ENCODE measurements around the gene FBP1. TPM values are rescaled to one million over a fixed set of nuclear protein-coding genes. Genes with fewer than 3 reads are reported as not detected.
A peak's percentile ranks its signal among the peaks of the same experiment; 100 is the strongest.

The FBP1 gene
- total and polyA plus RNA-seq, 9 donors: 0.51 to 10.4 (median 0.79) TPM

DNA sequence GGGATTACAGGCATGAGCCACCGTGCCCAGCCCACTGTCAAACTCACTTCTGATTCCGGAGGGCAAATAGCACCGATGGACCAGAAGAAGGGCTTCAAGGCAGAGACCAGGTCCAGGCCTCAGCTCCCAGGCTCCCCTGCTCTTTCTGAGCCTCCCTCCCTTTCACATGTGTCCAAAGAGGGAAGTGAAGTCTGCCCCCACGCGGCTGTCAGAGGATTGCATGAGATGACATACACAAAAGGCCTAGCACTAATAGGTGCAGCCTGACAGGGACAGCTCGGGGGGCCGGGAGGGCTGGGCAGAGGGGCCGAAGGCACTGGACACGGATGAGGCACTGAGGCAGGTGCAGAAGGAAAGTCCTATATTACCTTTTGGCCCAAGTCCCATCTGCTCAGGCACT lies 16.1 kb downstream of the FBP1 start:
- Histone ChIP-seq H3K36me3 (ENCODE audit: control insufficient read depth, insufficient read depth, low read length) (no peaks in the 10 kb centered on the region), H3K9me3 (replicated peaks; ENCODE audit: control insufficient read depth, low read depth, low read length) (no peaks in the 10 kb centered on the region), H3K27me3 (ENCODE audit: control insufficient read depth, insufficient read depth, low read length) (no peaks in the 10 kb centered on the region), H3K4me3 (ENCODE audit: low read length) (no peak overlapping the region), H3K4me1 (ENCODE audit: control insufficient read depth, insufficient read depth, low read length) (peaks cover 12% of the 10 kb centered on the region), H3K27ac (ENCODE audit: low read length) (no peak overlapping the region)
- peak; percentile 27 for DNase-seq
- WGBS (ENCODE audit: insufficient coverage): 53% methylated on average over 7 of the region's 9 CpGs

- no peaks in the 10 kb centered on the region for H3K9me3 ChIP-seq (replicated peaks; ENCODE audit: control insufficient read depth, low read depth, low read length)
- H3K4me1 ChIP-seq (ENCODE audit: control insufficient read depth, insufficient read depth, low read length): peaks cover 12% of the 10 kb centered on the region
- H3K36me3 ChIP-seq (ENCODE audit: control insufficient read depth, insufficient read depth, low read length): no peaks in the 10 kb centered on the region
- no peak overlapping the region for H3K4me3 ChIP-seq (ENCODE audit: low read length)
- H3K27ac ChIP-seq (ENCODE audit: low read length): no peak overlapping the region
- peak; percentile 56 for DNase-seq
- WGBS (ENCODE audit: insufficient coverage): 76% methylated on average over 17 of the region's 19 CpGs
- no peaks in the 10 kb centered on the region for H3K27me3 ChIP-seq (ENCODE audit: control insufficient read depth, insufficient read depth, low read length)
Measured at GRCh38 chr9:94622087-94622800, 17.1 kb downstream of the FBP1 start.

DNA sequence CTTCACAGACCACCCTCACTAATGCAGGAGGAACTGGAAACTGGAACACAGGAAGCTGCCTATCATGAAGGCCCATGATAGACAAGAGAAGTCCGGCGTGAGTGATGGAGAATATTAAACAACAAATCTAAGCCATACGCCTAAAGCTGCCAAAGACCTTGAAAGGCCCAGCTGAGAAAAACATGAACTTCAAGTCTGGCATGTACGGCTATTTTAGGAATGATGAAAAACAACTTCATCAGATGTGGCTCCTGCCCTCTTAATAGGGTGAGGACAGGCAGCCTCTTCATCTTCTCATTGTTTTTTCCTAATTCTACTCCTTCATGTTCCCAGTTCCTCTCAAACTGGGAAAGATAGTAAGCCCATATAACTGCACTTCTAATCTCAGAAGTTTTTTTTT lies 20.3 kb downstream of the FBP1 start:
- Histone ChIP-seq H3K4me1 (ENCODE audit: control insufficient read depth, insufficient read depth, low read length) (peaks cover 12% of the 10 kb centered on the region), H3K36me3 (ENCODE audit: control insufficient read depth, insufficient read depth, low read length) (no peaks in the 10 kb centered on the region), H3K4me3 (ENCODE audit: low read length) (no peak overlapping the region), H3K27ac (ENCODE audit: low read length) (no peak overlapping the region), H3K9me3 (replicated peaks; ENCODE audit: control insufficient read depth, low read depth, low read length) (no peaks in the 10 kb centered on the region), H3K27me3 (ENCODE audit: control insufficient read depth, insufficient read depth, low read length) (no peaks in the 10 kb centered on the region)
- no CpG with 5 or more reads among the region's 4 CpGs for WGBS (ENCODE audit: insufficient coverage)
- no peak for DNase-seq

GRCh38 chr9:94613003-94613402 lies 26.3 kb downstream of the FBP1 start:
- Histone ChIP-seq H3K9me3 (replicated peaks; ENCODE audit: control insufficient read depth, low read depth, low read length) (no peaks in the 10 kb centered on the region), H3K27ac (ENCODE audit: low read length) (no peak overlapping the region), H3K4me3 (ENCODE audit: low read length) (no peak overlapping the region), H3K36me3 (ENCODE audit: control insufficient read depth, insufficient read depth, low read length) (no peaks in the 10 kb centered on the region), H3K4me1 (ENCODE audit: control insufficient read depth, insufficient read depth, low read length) (peaks cover 9% of the 10 kb centered on the region), H3K27me3 (ENCODE audit: control insufficient read depth, insufficient read depth, low read length) (no peaks in the 10 kb centered on the region)
- no peak for DNase-seq
- no CpG with 5 or more reads among the region's 3 CpGs for WGBS (ENCODE audit: insufficient coverage)

DNA sequence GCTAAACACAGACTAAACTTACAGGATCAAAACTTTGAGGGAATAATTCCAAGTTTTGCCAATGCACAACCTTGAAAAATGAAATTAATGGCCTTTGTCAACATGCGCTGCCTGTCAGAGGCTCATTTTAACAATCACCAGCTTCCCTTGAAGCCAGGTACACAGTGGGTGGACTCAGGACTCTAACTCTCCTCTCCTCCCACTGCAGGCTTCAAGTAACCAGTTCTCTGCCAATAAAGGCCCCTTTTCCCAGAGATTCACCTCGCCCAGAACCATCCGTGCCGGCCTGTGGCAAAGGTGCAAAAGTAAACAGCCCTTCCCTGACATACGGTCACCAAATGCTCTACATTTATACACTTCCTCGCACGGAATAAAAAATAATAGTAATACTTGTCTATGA lies 27.2 kb downstream of the FBP1 start:
- H3K27me3 ChIP-seq (ENCODE audit: control insufficient read depth, insufficient read depth, low read length): no peaks in the 10 kb centered on the region
- H3K9me3 ChIP-seq (replicated peaks; ENCODE audit: control insufficient read depth, low read depth, low read length): no peaks in the 10 kb centered on the region
- H3K4me3 ChIP-seq (ENCODE audit: low read length): no peak overlapping the region
- peaks cover 9% of the 10 kb centered on the region for H3K4me1 ChIP-seq (ENCODE audit: control insufficient read depth, insufficient read depth, low read length)
- no peak for DNase-seq
- no peak overlapping the region for H3K27ac ChIP-seq (ENCODE audit: low read length)
- no peaks in the 10 kb centered on the region for H3K36me3 ChIP-seq (ENCODE audit: control insufficient read depth, insufficient read depth, low read length)
- 78% methylated on average over 3 of the region's 7 CpGs for WGBS (ENCODE audit: insufficient coverage)

- 83% methylated on average over 1 of the region's 3 CpGs for WGBS (ENCODE audit: insufficient coverage)
- peaks cover under 1% of the 10 kb centered on the region for H3K27me3 ChIP-seq (ENCODE audit: control insufficient read depth, insufficient read depth, low read length)
Measured at GRCh38 chr9:94611638-94612068, 27.7 kb downstream of the FBP1 start.

DNA sequence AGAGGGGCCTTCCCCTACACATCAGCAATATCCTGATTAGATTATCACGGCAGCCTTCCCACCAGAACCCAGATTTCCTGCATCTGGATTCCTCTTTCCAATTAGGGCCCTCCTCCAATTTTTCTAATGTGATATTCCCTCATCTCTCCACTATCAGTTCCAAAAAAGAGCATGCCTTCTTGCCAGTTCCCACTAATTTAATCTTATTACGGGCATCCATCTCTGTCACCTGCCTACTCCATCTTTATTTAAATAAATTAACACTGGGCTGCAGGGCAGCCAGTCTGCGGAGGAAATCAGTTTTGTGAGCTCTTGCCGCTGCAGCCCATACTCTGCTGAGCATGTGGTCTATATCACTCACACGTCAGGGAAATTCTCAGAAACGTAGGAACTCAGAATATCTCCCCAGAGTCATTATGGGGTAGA lies 29.1 kb downstream of the FBP1 start:
- Histone ChIP-seq H3K36me3 (ENCODE audit: control insufficient read depth, insufficient read depth, low read length) (no peaks in the 10 kb centered on the region), H3K4me1 (ENCODE audit: control insufficient read depth, insufficient read depth, low read length) (peaks cover 9% of the 10 kb centered on the region), H3K27me3 (ENCODE audit: control insufficient read depth, insufficient read depth, low read length) (peaks cover 3% of the 10 kb centered on the region), H3K9me3 (replicated peaks; ENCODE audit: control insufficient read depth, low read depth, low read length) (no peaks in the 10 kb centered on the region), H3K27ac (ENCODE audit: low read length) (no peak overlapping the region), H3K4me3 (ENCODE audit: low read length) (no peak overlapping the region)
- WGBS (ENCODE audit: insufficient coverage): 4% methylated on average over 2 of the region's 6 CpGs
- peak; percentile 79 for DNase-seq

More at GRCh38 chr9:94611638-94612068, 27.7 kb downstream of the FBP1 start:
- H3K27ac ChIP-seq (ENCODE audit: low read length): no peak overlapping the region
- no peaks in the 10 kb centered on the region for H3K36me3 ChIP-seq (ENCODE audit: control insufficient read depth, insufficient read depth, low read length)
- DNase-seq: no peak
- no peaks in the 10 kb centered on the region for H3K9me3 ChIP-seq (replicated peaks; ENCODE audit: control insufficient read depth, low read depth, low read length)
- H3K4me3 ChIP-seq (ENCODE audit: low read length): no peak overlapping the region
- H3K4me1 ChIP-seq (ENCODE audit: control insufficient read depth, insufficient read depth, low read length): peaks cover 9% of the 10 kb centered on the region

GRCh38 chr9:94607423-94607691 lies 32.0 kb downstream of the FBP1 start:
- no peak overlapping the region for H3K27ac ChIP-seq (ENCODE audit: low read length)
- H3K9me3 ChIP-seq (replicated peaks; ENCODE audit: control insufficient read depth, low read depth, low read length): no peaks in the 10 kb centered on the region
- peaks cover 21% of the 10 kb centered on the region for H3K4me1 ChIP-seq (ENCODE audit: control insufficient read depth, insufficient read depth, low read length)
- no peak for DNase-seq
- WGBS (ENCODE audit: insufficient coverage): 92% methylated on average over 2 of the region's 8 CpGs
- H3K36me3 ChIP-seq (ENCODE audit: control insufficient read depth, insufficient read depth, low read length): no peaks in the 10 kb centered on the region
- peaks cover 3% of the 10 kb centered on the region for H3K27me3 ChIP-seq (ENCODE audit: control insufficient read depth, insufficient read depth, low read length)
- H3K4me3 ChIP-seq (ENCODE audit: low read length): no peak overlapping the region

- 88% methylated on average over 18 of the region's 24 CpGs for WGBS (ENCODE audit: insufficient coverage)
- Histone ChIP-seq H3K27ac (ENCODE audit: low read length) (no peak overlapping the region), H3K27me3 (ENCODE audit: control insufficient read depth, insufficient read depth, low read length) (peaks cover 3% of the 10 kb centered on the region), H3K4me1 (ENCODE audit: control insufficient read depth, insufficient read depth, low read length) (peaks cover 21% of the 10 kb centered on the region), H3K4me3 (ENCODE audit: low read length) (no peak overlapping the region), H3K36me3 (ENCODE audit: control insufficient read depth, insufficient read depth, low read length) (no peaks in the 10 kb centered on the region), H3K9me3 (replicated peaks; ENCODE audit: control insufficient read depth, low read depth, low read length) (no peaks in the 10 kb centered on the region)
- DNase-seq: no peak
Measured at GRCh38 chr9:94606646-94607422, 32.5 kb downstream of the FBP1 start.

- no peak overlapping the region for H3K4me3 ChIP-seq (ENCODE audit: low read length)
- H3K27ac ChIP-seq (ENCODE audit: low read length): no peak overlapping the region
- no peaks in the 10 kb centered on the region for H3K9me3 ChIP-seq (replicated peaks; ENCODE audit: control insufficient read depth, low read depth, low read length)
- H3K4me1 ChIP-seq (ENCODE audit: control insufficient read depth, insufficient read depth, low read length): peaks cover 21% of the 10 kb centered on the region
- DNase-seq: peak; percentile 73
- H3K36me3 ChIP-seq (ENCODE audit: control insufficient read depth, insufficient read depth, low read length): no peaks in the 10 kb centered on the region
- peaks cover 3% of the 10 kb centered on the region for H3K27me3 ChIP-seq (ENCODE audit: control insufficient read depth, insufficient read depth, low read length)
- 0% methylated on average over 1 of the region's 21 CpGs for WGBS (ENCODE audit: insufficient coverage)
Measured at GRCh38 chr9:94603259-94604160, 35.8 kb downstream of the FBP1 start.

Data from muscle of leg (tissue), 11 donors.